ENCODE data around the gene HS3ST3B1. TPM values are rescaled to one million over a fixed set of nuclear protein-coding genes. Genes with fewer than 3 reads are reported as not detected.

Gene HS3ST3B1
- total and polyA plus RNA-seq, 2 experiments from 2014 or later: 8.1 to 17.7 TPM

DNA sequence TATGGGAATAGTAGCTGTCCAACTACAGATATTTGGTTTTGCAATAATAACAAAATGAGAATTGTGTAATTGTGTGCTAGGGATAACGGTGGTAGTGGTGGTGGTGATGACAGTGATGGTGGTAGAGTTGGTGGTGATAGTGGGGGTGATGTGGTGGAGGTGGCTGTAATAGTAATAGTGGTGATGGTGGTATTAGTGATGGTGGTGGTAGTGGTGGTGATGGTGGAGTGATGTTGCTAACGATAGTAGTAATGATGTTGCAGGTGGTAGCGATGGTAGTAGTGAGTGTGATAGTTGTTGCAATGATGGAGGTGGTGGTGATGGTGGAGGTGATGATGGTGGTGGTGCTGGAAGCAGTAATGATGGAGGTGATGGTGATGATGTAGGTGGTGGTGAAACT, 94.4 kb downstream of the HS3ST3B1 start:
- H3K27me3 ChIP-seq (ENCODE audit: insufficient read depth): no peaks in the 10 kb centered on the region
- H3K36me3 Mint-ChIP-seq (ENCODE audit: low read depth): peaks cover 7% of the 10 kb centered on the region
- H2AFZ ChIP-seq: no peak overlapping the region
- H3K27me3 Mint-ChIP-seq (ENCODE audit: insufficient read depth, low read depth, poor library complexity): peaks cover 1% of the 10 kb centered on the region
- H3K4me2 ChIP-seq: no peak overlapping the region
- peaks cover 12% of the 10 kb centered on the region for H3K9me3 Mint-ChIP-seq
- no peaks in the 10 kb centered on the region for H3F3A ChIP-seq (replicated peaks; ENCODE audit: low read depth)
- DNase-seq (ENCODE audit: low spot score): no peak
- H4K20me1 ChIP-seq (replicated peaks; ENCODE audit: insufficient read depth): no peaks in the 10 kb centered on the region
- no peaks in the 10 kb centered on the region for H3K79me2 ChIP-seq (replicated peaks; ENCODE audit: insufficient read depth)
- H3K4me3 Mint-ChIP-seq: no peak overlapping the region
- H3K9me2 ChIP-seq (ENCODE audit: insufficient read depth): no peaks in the 10 kb centered on the region
- H3K36me3 ChIP-seq (ENCODE audit: insufficient read depth): no peaks in the 10 kb centered on the region
- H3K27ac Mint-ChIP-seq: no peak overlapping the region
- TF ChIP-seq STAT1 (IDR thresholded peaks at IDR 0.05; ENCODE audit: unreplicated experiment) (no peak), POLR2AphosphoS5 (IDR thresholded peaks at IDR 0.05; ENCODE audit: low read depth) (no peak), ZNF114 (CRISPR knock-in tag; IDR thresholded peaks at IDR 0.05) (no peak), EZH2 (IDR thresholded peaks at IDR 0.05; ENCODE audit: low read depth, unreplicated experiment) (no peak), ZNF331 (CRISPR knock-in tag; IDR thresholded peaks at IDR 0.05; ENCODE audit: low read depth) (no peak), NANOG (IDR thresholded peaks at IDR 0.05; ENCODE audit: borderline replicate concordance) (no peak), EZH2phosphoT487 (IDR thresholded peaks at IDR 0.05; ENCODE audit: unreplicated experiment) (no peak)
- TF ChIP-seq, protein P1, sequence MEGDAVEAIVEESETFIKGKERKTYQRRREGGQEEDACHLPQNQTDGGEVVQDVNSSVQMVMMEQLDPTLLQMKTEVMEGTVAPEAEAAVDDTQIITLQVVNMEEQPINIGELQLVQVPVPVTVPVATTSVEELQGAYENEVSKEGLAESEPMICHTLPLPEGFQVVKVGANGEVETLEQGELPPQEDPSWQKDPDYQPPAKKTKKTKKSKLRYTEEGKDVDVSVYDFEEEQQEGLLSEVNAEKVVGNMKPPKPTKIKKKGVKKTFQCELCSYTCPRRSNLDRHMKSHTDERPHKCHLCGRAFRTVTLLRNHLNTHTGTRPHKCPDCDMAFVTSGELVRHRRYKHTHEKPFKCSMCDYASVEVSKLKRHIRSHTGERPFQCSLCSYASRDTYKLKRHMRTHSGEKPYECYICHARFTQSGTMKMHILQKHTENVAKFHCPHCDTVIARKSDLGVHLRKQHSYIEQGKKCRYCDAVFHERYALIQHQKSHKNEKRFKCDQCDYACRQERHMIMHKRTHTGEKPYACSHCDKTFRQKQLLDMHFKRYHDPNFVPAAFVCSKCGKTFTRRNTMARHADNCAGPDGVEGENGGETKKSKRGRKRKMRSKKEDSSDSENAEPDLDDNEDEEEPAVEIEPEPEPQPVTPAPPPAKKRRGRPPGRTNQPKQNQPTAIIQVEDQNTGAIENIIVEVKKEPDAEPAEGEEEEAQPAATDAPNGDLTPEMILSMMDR (conservative IDR thresholded peaks at IDR 0.05; ENCODE audit: low read depth in 2 of 2): no peak
- TF ChIP-seq, protein P2, sequence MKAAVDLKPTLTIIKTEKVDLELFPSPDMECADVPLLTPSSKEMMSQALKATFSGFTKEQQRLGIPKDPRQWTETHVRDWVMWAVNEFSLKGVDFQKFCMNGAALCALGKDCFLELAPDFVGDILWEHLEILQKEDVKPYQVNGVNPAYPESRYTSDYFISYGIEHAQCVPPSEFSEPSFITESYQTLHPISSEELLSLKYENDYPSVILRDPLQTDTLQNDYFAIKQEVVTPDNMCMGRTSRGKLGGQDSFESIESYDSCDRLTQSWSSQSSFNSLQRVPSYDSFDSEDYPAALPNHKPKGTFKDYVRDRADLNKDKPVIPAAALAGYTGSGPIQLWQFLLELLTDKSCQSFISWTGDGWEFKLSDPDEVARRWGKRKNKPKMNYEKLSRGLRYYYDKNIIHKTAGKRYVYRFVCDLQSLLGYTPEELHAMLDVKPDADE (IDR thresholded peaks at IDR 0.05): no peak
- H3K27ac ChIP-seq (ENCODE audit: low read depth): no peak overlapping the region
- no peak overlapping the region for H3K4me3 ChIP-seq
- peaks cover 4% of the 10 kb centered on the region for H3K4me1 Mint-ChIP-seq
- no peak for ATAC-seq
- H3K4me1 ChIP-seq (ENCODE audit: insufficient read depth): peaks cover 2% of the 10 kb centered on the region

DNA sequence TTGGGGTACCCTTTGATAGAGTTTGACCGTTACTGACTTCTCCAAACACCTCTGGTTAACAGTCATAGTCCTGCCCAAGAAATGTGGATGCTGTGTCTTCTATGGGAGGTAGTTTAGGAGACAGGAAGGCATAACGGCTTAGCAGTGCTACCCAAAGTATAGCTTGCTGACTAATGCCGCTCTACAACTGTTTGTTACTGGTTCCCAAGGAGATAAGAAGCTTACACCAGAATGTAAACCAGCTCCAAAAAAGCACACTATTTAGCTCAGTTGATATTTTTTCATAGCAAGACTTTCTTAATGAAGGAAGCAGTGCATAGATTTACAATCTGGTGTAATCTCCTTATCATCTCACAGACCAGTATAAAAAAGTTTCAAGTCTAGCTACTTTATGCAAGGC, 95.7 kb downstream of the HS3ST3B1 start:
- peaks cover 1% of the 10 kb centered on the region for H3K27me3 Mint-ChIP-seq (ENCODE audit: insufficient read depth, low read depth, poor library complexity)
- ATAC-seq: no peak
- Histone ChIP-seq H2AFZ (no peak overlapping the region), H3K27ac (ENCODE audit: low read depth) (no peak overlapping the region), H3K4me1 (ENCODE audit: insufficient read depth) (no peaks in the 10 kb centered on the region), H3K9me2 (ENCODE audit: insufficient read depth) (no peaks in the 10 kb centered on the region), H3K79me2 (replicated peaks; ENCODE audit: insufficient read depth) (no peaks in the 10 kb centered on the region), H3K4me3 (no peak overlapping the region), H4K20me1 (replicated peaks; ENCODE audit: insufficient read depth) (no peaks in the 10 kb centered on the region), H3K27me3 (ENCODE audit: insufficient read depth) (no peaks in the 10 kb centered on the region), H3F3A (replicated peaks; ENCODE audit: low read depth) (no peaks in the 10 kb centered on the region), H3K36me3 (ENCODE audit: insufficient read depth) (no peaks in the 10 kb centered on the region), H3K4me2 (no peak overlapping the region)
- H3K4me1 Mint-ChIP-seq: no peaks in the 10 kb centered on the region
- DNase-seq (ENCODE audit: low spot score): no peak
- H3K9me3 Mint-ChIP-seq: peaks cover 13% of the 10 kb centered on the region
- peaks cover 10% of the 10 kb centered on the region for H3K36me3 Mint-ChIP-seq (ENCODE audit: low read depth)
- TF ChIP-seq POLR2AphosphoS5 (IDR thresholded peaks at IDR 0.05; ENCODE audit: low read depth) (no peak), STAT1 (IDR thresholded peaks at IDR 0.05; ENCODE audit: unreplicated experiment) (no peak), EZH2 (IDR thresholded peaks at IDR 0.05; ENCODE audit: low read depth, unreplicated experiment) (no peak), EZH2phosphoT487 (IDR thresholded peaks at IDR 0.05; ENCODE audit: unreplicated experiment) (no peak), ZNF331 (CRISPR knock-in tag; IDR thresholded peaks at IDR 0.05; ENCODE audit: low read depth) (no peak)
- no peak overlapping the region for H3K27ac Mint-ChIP-seq
- H3K4me3 Mint-ChIP-seq: no peak overlapping the region
